HG03139 (cell line): ENCODE data around the gene CCDC167.
"Not testable (repeated sequence)": the region's sequence is repeated elsewhere in the genome, so short reads cannot be mapped to it uniquely, and the experiment has no call there.

Experiments
- ATAC-seq: cut with Tn5 transposase; IDR thresholded peaks from one replicate; pipeline ENCODE4 v1.9.1; 2021; ENCODE audit not compliant: unreplicated experiment

The CCDC167 gene

DNA sequence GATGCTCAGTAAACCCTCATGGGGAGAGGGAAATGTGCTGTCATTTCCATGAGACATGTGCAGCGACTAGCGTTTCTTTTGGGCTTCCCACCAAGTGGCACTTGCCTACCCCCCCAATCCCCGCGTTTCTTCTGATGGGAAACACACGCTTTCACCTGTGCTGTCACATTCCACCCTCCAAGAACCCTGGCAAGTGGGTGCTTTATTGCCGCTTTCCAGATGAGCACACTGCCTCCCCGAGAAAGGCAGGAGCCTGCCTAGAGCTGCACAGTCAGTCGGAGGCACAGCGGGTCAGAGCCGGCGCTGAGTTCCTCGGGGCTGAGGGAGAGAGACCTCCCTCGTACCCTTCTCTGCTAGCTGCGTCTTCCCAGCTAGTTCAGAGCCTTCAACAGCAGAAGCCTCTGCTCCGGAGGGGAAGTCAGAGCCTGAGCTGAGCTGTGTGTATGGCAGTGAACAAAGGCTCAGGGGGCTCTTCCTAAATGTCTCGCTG lies 12.3 kb upstream of the CCDC167 start:
- no peak for ATAC-seq

DNA sequence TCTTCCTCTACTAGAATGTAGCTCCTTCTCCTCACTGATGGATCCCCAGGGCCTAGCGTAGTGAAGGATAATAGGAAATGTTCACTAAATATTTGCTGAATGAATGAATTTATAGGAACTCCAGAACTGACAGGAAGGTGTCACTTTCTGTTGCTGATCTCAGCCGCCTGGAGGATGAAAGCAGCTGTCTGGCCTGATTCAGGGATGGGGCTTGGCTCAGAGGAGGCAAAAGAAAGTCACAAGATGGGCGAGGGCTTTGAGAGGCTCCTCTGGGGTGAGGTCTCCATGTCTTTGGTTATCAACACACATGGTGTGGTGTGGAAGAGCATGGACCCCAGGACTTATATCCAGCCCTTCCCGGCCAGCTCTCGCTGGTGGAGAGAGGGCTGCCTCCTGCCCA lies 11.5 kb upstream of the CCDC167 start:
- ATAC-seq: no peak

DNA sequence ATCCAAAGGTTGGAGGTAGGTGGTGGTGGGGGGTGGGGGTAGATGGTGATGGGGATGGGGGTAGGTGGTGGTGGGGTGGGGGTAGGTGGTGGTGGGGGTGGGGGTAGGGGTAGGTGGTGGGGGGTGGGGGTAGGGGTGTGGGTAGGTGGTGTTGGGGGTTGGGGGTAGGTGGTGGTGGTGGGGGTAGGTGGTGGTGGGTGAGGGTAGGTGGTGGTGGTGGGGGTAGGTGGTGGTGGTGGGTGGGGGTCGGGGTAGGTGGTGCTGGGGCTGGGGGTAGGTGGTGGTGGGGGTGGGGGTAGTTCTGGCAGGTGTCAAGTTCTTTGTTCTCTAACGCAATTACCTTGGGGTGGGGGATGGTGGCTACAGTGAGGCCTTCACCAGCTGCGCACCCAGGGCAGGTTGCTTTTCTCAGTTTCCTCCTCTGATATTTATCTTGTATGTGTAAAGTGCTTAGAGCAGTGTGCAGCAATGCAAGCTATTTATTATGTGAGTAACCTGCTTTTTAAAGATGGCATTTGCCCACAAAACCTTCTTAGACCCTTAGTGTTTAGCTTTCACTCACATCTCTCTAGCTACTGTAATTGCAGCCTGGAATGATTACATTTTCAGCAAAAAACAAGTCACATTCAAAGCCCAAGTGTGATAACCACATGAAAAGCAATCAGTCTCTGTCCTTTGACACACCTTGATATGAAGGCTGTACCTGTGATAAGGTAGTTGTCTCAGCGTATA lies 8.2 kb upstream of the CCDC167 start:
- no peak for ATAC-seq

DNA sequence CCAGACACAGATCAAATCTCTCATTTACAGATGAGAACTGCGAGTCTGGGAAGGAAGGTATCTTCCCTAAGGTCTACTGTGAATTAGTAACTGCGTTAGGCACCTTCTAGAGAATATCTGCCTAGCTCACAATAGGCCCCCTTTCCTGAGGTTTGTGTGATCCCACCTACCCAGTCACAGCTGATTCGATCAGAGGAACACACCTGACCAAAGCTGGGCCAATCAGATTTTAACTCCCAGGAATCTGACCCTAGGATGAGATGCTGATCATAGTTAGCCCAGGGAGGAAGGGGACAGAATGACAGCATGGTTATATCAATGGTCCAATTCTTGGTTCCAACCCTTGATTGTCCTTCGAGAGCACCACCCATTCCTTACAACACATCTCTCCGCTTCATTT lies 7.4 kb upstream of the CCDC167 start:
- ATAC-seq: no peak

DNA sequence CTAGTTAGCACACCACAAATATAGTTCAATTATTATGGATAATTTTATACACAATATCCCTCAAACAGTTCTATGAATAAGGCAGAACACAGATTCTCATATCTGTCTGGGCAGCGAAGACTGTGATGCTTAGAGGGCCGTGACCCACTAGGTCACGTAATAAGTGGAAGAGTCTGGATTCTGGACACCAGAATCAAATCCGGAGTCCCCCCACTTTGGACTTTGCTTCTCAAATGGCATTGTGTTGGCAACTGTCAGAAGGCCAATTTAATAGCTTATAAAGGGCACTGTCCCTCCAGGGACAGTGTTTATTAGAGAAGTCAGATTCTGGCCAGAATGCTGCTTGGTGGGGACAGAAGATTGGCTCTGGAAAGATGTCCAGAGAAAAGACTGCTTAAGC lies 6.8 kb upstream of the CCDC167 start:
- no peak for ATAC-seq

DNA sequence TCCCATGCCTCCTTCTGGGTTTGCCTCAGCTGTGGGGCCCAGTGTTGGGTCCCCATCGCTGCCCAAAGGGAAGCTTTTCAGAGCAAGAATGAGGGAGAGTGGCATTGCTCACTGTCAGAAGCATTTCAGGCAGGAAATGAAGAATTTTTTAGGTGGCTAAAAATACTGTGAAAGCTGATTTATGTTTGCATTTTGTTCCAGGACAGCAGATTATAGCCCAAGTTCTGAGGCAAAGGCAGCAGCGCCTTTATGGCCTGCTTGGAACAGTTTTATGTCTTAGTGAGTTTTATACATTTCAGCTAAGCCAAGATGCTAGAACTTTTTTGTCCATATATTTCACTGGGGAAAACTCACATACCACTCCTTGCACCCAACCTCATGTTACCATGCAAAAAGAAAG lies 4.3 kb upstream of the CCDC167 start:
- no peak for ATAC-seq

DNA sequence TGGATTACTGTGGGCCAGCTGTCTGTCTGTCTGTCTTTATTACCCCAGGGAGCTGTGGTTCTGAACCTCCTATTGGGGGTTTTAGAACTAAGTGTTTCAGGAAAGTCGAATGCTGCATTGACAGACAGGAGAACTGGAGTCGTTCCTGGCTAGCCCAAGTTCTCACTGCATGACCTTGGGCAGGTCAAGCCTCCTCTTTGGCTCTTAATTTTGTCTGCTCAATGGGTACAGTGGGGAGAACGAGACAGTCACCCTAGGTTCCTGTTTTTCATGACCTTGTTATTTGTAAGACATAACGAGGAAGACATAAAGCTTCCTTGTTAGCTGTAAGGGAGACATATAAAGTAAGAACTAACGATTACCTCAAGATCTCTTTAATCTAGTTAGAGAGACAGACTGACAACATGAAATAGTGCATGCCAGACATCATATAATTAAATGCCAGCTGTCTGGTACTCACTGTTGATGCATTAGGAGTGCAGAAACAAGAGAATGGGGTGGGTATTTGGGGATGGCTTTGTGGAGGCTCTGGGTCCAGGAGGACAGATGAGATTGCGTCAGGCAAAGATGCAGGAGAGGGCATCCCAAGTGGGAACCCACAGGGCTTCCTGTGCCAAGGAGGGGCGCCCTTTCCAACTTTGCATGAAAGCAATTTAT lies 3.7 kb upstream of the CCDC167 start:
- ATAC-seq: no peak

DNA sequence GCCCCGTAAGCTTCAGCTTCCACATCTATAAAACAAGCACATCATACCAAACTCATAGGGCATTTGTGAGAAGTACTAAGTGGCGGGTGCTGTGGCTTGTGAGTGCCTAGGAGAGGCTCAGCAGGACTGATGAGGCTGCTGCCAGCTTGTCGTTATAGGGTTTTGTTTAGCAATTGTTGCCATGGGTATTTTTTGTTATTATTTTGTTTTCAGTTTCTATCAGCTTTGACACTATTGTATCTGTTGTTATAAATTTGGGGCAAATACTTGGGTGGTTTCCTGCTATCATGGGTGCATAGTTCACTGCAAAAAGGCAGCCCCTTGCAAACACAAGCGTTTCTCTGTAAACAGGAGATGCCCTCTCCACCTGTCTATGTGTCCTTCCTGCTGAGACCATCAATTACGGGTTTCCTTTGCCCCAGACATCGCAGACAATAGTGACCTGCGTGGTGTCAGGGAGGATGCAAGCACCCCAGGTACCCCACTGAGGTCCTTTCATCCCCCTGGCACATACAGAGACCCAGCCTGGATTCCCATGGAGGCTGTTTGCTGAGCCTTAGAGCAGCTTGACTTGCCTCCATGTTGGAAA lies 3.1 kb upstream of the CCDC167 start:
- no peak for ATAC-seq

DNA sequence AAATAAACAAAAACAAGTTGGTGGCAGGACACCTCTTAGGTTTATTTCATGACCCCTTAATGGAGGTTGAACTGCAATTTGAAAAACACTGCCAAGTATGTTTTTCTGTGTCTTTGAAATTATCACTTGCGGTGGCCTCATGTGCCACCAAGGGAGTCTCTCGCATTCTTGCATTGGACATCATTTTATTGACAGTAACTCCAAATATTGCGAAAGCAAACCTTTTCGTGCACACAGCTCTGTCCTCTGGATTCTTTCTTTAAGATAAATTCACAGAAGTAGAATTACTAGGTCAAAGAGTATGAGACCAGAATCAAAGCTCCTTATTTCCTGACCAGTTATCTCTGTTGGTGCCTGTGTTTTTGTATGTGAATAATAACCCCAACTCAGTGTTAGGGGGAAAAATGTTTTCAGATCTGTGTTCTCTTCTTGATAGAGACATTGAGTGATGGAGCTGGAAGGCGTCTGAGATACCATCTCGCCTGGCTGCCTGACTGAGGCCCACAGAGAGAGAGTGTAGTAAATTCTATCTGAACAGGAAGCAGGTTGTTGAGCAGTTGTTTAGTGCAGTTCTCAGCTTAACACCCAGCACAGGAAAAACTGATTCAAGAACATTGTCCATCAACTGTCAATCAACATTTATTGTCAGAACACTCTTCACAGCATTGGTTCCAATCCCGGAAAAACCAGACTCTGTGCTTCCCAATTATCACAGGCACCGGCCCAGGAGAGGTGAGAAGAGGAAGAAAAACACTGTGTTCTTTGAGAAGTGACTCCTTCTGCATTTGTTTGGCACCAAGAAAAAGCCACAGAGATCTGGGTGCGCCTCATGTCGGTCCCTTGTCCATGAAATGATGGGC lies 2.2 kb upstream of the CCDC167 start:
- no peak for ATAC-seq

DNA sequence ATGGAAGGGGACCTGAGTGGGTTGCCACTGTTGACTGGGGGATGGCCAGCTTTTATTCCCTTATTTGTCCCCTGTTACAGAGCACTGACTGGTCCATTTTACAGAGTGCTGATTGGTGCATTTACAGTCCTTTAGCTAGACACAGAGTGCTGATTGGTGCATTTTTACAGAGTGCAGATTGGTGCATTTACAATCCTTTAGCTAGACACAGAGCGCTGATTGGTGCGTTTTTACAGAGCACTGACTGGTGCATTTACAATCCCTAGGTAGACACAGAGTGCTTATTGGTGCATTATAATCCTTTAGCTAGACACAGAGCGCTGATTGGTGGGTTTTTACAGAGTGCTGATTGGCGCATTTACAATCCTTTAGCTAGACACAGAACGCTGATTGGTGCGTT lies 1.2 kb upstream of the CCDC167 start:
- not testable (repeated sequence) for ATAC-seq

DNA sequence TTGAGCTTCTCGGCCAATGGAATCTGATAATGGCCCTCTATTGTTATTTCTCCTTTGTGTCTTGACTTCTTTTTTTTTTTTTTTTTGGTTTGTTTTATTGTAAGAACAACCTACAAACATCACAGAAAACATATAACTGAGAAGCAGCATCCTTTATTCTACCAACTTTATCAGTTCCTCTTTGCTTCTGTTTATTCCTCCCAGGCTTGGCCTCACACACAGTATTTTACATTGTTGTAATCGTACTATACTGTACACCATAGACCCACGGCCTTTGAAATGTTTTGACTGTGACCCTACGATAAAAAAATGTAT lies 558 bp upstream of the CCDC167 start:
- ATAC-seq: no peak

DNA sequence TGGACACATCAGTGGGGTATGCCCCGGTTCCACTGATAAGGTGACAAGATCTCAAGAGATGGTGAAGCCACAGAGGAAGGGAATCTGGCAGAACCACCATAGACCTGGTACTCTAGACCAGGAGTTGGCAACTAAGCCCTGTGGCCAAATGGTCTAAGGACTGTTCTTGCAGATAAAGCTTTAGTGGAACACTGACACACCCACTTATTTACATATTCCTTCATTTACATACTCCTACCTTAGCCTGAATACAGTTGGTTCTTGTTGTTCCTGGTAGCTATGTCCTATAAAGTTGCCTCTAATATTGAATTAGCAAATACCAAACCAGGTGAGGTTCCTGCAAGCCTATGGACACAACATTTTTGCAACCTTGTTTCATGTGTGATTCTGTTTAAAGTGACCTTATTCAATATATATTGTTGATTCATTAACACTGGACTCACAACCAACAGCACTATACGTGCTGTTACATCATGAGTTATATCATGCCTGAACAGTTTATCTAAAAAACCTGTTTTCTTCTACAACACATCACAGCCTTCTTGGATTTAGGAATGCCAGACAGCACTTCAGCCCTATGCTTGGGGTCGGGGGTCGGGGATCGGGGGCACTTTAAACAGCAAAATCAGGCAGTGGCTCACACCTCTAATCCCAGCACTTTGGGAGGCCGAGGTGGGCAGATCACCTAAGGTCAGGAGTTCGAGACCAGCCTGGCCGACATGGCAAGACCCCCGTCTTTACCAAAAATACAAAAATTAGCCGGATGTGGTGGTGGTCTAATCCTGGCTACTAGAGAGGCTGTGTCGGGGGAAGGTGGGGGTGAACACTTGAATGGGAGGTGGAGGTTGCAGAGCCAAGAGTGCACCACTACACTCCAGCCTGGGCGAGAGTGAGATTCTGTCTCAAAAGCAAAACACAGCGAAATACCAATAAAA lies 2.5 kb downstream of the CCDC167 start:
- ATAC-seq: no peak

DNA sequence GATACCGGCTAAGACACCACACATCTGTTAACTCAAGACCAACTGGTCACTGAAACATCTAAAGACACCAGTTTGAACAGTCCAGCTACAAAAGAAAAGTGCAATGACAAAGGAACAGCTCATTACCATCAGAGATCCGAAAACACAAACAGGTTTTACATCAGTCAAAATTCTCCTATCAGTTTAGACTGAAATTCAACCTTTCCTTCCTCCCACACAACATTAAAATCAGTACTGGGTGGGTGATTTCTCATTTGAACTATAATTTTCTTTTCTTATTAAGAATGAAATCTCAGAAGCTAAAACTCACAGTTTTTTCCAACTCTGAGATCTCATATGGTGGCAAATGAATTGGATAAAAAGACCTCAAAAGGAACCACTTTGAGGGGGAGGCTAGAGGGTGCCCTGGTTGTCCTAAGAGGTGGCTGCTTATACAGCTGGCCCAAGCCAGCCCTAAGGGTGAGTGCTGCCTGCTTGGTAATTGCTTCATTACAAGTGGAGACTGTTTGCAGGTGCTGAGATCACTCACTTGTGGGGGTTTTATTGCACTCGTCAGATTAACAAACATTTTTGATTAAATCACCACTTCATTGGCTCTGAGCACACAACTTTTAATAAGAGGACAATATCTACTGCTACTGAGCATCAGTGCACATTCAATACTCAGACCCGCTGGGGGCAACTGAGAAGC lies 4.3 kb downstream of the CCDC167 start:
- no peak for ATAC-seq

DNA sequence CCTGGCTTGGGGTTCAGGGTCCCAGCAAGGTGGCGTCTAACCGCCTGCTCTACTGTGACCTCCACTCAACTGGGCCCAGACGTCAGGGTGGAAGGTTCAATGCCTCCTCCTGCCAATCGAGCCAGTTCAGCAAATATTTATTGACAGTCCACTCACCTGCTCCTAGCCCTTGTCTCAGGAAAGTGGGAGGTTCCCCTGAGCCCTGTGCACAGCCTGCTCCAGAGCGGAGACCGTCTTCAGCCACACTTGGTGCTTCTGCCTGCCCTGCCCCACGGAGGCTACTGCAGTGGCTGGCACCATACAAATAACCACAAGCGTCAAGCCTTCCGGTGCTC lies 6.1 kb downstream of the CCDC167 start:
- no peak for ATAC-seq

DNA sequence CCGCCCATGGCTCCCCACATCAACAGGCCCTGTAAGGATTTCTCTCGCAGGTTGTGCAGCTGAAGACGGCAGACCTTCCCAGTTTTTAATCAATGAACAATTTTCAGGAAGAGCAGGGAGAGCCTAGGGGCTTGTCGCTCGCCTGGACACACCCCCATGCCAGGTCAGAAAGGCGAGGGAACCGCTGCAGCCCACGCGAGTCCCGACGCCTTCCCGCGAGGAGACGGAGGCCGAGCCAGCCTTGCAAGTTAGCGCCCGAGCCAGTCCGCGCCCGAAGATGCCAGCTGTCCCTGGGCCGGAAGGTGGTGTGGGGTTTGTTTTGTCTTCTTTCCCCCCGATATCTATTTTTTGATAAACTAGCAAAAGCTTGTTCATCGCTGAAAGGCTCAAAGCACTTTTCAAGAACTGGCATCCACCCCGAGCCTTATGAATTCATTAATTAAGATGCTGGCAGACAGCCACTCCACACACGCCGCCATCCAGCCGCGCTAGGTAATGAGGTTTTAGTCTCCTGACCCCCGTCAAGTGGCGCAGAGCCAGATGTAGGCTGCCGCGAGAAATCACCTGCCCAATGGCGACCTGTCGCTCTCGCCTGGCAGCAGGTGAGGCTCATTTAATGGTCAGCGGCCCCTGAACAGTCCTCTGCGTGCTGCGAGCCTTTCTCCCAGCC lies 6.6 kb downstream of the CCDC167 start:
- ATAC-seq: no peak

DNA sequence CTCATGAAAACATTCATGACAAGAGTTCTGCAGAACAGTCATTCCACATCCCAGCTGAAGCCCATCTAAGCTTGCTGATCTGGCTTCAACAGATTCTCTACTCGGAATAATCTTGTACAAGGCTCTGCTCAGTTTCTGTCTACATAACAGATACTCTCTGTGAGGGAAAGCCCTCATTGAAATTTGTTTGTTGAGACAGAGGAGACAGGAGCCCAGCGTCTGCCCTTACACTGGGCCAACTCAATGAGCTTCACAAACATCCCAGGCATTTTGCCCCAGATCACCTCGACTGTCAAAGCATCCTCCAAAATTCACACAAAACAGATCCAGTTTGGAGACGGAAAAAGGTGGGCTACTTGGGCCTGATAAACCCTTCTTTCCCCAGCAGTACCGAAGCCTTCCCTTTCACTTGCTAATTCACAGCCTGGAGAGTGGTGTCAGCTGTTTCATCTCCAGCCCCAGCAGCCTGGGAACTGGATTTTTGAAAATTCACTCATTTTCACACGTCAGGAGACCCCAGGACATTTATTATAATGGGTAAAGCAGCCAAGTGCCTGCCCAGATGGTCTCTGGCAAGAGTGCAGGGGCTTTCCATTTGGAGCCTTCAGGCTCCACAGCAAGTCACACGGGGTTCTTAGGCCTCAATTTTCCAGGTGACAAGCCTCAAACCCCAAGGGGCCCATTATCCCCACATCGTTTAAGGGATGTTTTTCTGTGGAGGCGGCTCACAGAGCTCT lies 7.3 kb downstream of the CCDC167 start:
- no peak for ATAC-seq

DNA sequence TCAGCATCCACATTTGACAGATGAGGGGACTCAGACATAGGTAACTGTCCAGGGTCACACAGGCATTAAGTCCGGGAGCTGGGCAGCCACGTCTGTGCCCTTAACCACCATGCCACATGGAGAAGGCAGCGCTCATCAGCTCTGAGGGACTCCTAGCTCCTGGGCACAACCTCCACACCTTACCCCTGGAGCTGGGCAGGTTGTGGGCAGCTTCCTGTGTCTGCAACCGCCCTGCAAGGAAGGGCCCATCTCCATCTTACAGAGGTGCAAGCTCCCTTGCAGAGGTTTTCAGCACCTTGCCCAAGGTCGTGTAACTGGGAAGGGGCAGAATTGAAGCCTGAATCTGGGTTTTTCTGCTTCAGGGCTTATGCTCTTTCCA lies 7.9 kb downstream of the CCDC167 start:
- no peak for ATAC-seq

DNA sequence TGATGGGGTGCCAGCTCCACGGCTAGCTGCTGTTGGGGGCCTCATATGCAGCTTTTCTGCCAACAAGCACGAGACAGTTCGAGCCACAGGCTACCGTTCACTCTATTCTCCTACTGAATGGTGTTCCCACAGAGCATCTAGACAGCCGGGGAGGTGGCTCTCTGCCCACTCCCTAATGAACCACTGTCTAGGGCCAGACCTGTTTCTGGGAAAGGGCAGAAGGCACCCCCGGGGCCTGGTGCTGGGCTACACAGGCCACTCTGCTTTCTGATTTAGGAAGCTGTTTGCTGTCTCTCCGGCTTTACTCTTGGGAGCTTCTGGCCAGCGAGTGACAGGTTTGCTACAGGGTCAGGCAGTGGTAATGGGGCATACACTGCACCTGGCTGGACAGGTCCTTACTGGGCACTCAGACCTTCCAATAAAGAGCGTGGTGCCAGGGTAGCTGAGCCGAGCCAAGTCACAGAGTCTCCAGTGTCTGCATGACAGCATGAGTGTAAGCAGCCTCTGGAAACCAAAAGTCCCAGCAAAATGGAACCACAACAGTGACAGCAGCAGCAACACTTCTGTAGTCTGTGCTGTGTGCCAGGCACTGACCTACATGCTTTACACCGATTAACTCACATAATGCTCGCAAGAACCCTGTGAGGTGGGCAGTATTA lies 8.4 kb downstream of the CCDC167 start:
- ATAC-seq: no peak
